Inflammatory macrophage treated with lipopolysaccharide for 1 hour (primary cell): ENCODE data around the gene MAPK8IP3.

ENCODE experiments used
- DNase-seq, 2 donors: peaks; one replicate each; pipeline ENCODE4 v3.0.0-alpha.2; 2020 to 2022

MAPK8IP3 gene

DNA sequence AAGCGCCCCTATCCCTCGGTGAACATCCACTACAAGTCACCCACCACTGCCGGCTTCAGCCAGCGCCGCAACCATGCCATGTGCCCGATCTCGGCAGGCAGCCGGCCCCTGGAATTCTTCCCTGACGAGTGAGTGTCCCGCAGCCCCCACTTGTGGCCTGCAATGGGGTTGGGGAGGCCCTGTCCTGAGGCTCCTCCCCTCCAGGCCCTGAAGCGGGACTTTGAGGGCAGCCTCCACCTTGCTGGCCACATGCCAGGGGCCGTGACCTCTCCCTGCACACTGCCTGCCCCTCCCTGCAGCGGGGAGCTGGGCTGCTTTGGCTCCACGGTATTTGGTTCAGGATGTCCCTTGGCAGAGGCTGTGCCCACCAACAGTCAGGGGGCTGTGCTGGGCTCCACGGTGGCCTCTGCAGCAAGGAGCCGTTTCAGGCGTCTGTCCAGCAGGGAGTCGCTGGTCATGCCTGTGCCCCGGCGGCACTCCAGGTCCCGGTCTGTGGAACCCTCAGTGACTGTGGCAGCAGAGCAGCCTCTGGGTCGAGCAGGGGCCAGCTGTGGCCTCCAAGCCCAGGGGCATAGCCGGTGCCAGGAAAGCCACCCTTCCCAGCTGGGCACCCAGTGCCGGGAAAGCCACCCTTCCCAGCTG lies 57.0 kb downstream of the MAPK8IP3 start:
- no peak for DNase-seq

DNA sequence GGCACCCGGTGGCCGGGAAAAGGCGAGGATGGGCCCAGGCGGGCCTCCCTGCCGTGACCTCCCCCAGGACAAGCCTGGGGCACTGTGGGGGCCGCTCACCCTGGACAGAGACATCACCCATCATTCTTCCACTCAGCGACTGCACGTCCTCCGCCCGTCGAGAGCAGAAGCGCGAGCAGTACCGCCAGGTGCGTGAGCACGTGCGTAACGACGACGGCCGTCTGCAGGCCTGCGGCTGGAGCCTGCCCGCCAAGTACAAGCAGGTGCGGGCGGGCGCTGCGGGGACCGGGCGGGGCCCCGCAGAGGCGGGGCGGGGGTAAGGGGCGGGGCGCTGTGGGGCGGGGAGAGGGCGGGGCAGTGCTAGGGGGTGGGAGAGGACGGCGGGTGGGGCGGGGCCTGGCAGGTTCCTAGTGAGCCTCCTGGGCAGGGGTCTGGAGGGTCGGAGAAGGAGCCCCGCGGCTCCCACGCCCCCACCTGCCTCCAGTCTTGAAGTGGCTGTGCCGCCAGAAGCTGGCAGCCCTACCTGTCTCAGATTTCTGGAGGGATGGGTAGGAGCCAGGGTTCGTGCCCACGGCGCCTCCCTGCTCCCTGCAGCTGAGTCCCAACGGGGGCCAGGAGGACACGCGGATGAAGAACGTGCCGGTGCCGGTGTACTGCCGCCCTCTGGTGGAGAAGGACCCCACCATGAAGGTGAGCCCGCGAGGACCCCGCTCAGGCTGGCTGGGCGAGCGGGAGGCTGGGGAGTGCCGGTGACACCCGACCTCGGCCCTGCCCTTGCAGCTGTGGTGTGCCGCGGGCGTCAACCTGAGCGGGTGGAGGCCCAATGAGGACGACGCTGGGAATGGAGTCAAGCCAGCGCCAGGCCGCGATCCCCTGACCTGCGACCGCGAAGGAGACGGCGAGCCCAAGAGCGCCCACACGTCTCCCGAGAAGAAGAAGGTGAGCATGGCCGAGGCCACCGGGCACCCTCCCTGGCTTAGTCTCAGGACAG lies 57.8 kb downstream of the MAPK8IP3 start:
- DNase-seq: no peak

DNA sequence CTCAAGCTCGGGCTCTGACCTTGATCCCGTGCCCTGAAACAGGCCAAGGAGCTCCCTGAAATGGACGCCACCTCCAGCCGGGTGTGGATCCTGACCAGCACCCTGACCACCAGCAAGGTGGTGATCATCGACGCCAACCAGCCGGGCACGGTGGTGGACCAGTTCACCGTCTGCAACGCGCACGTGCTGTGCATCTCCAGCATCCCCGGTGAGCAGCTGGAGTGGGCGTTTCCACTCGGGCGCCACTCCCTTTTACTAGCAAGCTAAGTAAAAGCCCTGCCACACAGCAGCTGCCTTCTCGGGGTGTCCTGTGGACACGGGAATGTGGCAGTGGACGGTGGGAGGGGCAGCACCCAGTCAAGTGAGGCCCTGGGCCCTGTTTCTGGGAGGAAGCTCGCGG lies 59.0 kb downstream of the MAPK8IP3 start:
- no peak for DNase-seq

DNA sequence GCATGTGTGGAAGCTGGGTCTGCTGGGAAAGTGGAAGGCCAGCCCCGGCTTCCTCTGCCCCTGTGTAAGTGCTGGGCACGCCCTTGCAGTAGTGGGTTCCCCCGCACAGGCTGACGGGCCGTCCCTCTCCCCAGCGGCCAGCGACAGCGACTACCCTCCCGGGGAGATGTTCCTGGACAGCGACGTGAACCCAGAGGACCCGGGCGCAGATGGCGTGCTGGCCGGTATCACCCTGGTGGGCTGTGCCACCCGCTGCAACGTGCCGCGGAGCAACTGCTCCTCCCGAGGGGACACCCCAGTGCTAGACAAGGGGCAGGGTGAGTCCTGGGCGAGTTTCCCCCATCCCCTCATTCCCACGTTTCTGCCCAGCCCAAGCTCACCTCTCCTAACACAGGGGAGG lies 59.8 kb downstream of the MAPK8IP3 start:
- no peak for DNase-seq

DNA sequence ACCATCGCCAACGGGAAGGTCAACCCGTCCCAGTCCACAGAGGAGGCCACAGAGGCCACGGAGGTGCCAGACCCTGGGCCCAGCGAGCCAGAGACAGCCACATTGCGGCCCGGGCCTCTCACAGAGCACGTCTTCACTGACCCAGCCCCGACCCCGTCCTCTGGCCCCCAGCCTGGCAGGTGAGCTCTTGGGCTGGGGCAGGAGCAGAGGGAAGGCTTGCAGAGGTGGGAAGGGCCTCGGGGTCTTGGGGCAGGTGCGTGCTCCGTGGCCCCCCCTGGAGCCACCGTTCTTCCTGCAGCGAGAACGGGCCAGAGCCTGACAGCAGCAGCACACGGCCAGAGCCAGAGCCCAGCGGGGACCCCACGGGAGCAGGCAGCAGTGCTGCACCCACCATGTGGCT lies 60.2 kb downstream of the MAPK8IP3 start:
- no peak for DNase-seq

DNA sequence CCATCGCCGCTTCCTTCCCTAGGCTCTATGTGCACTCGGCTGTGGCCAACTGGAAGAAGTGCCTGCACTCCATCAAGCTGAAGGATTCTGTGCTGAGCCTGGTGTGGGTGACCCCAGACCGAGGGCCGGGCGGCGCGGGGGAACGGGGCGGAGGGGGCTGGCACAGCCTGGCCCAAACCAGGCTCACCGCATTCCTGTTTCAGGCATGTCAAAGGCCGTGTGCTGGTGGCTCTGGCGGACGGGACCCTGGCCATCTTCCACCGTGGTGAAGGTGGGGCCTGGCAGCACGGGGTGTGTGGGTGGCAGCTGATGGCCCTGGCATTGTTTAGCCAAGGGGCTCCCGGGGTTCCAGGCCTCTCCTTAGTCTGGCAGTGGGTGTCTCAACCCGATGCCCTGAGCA lies 60.7 kb downstream of the MAPK8IP3 start:
- no peak for DNase-seq

DNA sequence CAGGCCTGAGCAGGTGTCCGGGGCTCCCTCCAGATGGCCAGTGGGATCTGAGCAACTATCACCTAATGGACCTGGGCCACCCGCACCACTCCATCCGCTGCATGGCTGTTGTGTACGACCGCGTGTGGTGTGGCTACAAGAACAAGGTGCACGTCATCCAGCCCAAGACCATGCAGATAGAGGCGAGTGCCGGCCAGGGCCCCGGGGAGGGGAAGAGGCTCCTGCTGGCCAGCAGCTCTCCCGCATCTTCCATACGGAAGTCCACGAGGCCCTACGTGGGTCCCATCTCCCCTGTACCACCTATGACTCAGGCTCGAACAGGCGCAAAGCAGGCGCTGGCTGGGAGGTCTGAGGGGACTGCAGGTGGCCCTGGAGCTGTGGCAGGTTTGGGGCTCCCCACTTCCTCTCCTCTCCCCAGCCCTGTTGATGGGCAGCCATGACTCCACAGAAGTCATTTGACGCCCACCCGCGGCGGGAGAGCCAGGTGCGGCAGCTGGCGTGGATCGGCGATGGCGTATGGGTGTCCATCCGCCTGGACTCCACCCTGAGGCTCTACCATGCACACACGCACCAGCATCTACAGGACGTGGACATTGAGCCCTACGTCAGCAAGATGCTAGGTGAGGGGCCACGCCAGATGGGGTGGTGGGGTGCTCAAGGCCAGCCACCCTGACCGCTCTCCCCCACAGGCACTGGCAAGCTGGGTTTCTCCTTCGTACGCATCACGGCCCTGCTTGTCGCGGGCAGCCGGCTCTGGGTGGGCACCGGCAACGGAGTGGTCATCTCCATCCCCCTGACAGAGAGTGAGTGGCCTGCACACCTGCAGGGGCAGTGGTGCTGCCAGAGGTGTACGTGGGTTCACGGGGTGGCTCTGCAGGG lies 61.4 kb downstream of the MAPK8IP3 start:
- no peak for DNase-seq

DNA sequence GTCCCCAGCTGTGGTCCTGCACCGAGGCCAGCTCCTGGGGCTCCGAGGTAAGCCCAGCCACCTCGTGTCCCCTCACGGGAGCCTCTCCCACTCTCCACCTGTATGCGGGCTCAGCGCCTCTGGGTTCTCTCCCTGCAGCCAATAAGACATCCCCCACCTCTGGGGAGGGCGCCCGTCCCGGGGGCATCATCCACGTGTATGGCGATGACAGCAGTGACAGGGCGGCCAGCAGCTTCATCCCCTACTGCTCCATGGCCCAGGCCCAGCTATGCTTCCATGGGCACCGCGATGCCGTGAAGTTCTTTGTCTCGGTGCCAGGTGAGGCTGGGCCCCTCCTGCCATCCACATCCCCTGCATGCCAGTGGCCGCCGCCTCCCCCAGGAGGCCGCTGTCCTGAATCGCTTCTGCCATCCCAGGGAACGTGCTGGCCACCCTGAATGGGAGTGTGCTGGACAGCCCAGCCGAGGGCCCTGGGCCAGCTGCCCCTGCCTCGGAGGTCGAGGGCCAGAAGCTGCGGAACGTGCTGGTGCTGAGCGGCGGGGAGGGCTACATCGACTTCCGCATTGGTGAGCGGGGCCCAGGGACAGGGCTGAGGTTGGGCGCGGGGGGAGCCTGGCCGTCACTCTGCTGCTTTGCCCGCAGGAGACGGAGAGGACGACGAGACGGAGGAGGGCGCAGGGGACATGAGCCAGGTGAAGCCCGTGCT lies 62.2 kb downstream of the MAPK8IP3 start:
- no peak for DNase-seq

DNA sequence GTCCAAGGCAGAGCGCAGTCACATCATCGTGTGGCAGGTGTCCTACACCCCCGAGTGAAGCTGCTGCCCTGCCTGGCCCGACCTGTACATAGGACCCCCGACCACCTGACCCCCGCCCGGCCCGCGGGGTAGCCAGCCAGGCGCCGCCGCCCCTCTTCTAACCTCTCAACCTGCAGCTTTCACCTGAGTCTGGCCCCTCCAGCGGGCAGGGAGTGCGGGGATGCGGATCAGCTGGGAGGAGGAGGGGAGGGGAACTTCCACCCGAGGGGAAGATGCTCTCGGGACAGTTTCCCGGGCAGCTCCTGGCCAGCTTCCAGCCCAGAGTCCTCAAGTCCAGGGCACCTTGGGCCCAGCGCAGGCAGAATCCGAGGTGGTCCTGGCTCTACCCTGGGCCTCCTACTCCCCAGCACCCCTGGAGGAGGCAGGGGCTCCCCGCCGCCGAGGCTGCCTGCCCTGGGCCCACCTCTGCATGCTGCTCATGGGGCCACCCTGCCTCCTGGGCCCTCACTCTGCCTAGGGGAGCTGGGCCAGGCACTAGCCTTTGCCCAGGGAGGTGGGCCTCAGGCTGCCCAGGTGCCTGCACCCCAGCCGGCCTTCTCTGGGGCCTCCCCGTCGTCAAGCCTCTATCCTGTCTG lies 62.9 kb downstream of the MAPK8IP3 start:
- no peak for DNase-seq

DNA sequence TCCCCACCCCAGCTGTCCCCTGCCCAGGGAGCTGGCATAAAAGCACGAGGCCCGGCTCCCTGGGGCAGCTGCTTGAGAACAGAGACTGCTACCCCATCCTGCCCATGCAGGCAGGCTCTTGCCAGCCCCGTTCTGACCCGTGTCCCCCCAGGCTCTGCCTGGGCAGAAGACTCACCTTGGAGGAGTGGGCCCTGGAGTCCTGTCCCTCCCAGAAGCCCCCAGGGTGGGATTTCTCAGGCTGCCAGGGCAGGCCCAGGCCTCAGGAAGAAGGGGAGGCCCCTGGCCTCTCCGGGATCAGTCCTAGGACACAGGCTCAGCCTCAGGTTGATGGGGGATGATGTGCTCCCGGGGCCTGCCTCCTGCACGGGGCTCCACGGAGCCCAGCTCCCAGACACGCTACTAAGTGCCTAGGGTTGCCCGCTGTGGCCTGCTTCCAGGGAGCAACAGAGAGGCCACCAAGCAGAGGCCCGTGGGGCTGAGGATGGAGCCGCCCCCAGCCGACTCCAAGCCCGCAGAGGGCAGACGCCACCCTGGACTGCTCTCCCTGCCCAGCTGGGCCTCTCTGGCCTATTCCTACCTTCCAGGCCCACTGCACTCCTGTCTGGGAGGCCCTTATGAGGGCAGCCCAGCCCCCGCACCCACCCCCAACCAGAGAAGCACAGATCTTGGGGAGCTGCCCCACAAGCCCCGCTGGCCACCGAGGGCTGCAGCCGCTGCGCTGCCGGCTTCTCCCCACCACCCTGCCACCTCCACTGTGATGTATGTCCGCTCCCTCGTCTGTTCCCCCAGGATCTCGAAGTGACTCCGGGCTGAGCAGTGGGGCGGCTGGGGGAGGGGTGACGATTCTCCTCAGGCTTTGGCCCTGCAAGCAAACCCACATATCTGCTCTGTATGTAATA lies 63.7 kb downstream of the MAPK8IP3 start:
- no peak for DNase-seq

DNA sequence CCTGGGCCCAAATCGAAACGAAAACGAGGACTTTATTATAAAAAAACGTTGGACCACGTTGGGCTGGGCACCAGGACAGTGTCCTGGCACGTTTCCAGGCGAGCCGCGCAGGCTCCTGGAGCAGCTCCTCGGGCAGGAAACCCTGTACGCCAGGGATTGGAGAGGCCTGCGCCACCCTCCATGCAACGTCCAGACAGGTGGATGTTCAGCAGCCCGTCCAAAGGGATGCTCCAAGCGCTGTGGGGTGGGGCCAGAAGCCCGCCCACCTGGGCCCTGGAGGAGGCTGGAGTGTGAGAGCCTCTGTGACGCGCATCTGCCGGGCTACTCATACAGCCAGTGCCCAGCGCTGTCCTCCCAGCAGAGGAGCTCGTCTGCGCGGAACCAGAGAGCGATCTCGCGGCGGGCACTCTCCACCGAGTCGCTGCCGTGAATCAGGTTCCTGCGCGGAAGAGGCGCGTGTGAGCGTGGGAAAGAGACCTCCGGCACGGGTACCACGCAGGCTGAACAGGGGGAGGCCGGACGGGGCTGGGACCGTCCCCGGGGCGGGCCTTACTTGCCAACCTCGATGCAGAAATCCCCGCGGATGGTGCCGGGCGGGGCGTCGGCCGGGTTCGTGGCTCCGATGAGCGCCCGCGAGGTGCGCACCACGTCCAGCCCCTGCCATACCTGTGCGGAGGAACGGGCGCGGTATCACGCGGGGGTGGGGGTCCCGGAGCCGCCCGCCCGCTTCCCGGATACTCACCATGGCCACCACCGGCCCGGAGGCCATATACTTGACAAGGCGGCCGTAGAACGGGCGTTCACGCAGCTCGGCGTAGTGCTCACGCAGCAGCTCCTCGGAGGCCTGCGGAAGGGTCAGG lies 64.6 kb downstream of the MAPK8IP3 start:
- DNase-seq: peak; percentile 11 to 34

DNA sequence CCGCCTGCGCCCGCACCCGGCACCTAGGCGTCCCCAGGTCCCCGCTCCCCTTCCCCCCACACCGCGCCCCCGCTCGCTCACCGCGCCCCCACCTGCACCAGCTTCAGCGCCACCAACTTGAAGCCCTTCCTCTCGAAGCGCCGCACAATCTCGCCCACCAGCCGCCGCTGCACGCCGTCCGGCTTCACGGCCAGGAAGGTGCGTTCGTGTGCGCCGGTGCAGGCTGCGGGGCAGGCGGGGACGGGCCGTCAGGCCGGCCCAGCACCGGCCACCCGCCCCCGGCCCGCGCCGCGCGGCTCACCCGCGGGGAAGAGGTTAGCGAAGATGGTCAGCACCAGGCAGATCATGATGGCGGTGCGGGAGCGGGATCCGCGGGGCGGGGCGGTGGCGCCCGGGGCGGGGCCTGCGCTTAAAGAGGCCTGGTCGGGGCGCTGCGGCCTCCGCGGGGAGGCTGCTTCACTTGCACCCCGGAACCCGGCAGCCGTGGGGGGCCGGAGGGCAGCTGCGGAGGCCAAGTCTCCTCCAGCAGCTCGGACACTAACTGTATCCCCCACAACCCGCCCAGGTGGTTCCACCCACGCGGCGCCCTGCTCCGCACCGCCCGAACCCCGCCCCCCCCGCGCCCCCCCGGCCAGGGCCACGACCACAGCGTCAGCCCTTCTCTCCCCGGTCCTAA lies 65.3 kb downstream of the MAPK8IP3 start, which contains the start of gene NME3:
NME3 (minus strand) TSS at position 356 of the 676 bp plus-strand sequence; CDS start at position 347, 9 bp downstream.
- DNase-seq: peak; percentile 50 to 71

DNA sequence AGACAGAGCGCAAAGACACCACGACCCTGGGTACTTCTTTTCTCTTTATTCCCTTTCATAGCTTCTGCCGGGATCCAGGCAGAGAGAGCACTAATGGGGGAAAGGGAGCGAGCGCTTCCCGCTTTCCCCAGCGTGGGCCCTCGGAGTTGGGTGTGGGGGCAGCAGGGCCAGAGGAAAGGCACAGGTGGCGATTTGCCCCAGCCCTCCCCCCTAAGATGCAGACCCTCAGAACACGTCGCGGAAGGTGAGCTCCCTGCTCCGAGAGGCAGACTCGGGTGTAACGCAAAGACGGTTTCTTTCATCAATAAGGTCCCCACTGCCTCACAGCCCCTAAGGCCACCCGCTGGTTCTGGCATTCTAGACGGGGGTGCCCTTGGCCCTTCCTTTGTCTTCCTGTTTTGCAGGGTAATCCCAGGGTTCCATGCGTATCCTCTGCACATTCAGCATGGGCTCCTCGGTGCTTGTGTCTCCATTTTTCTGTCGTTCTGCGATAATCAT lies 65.9 kb downstream of the MAPK8IP3 start:
- DNase-seq: peak in 1 of 2 donors; percentile 17

DNA sequence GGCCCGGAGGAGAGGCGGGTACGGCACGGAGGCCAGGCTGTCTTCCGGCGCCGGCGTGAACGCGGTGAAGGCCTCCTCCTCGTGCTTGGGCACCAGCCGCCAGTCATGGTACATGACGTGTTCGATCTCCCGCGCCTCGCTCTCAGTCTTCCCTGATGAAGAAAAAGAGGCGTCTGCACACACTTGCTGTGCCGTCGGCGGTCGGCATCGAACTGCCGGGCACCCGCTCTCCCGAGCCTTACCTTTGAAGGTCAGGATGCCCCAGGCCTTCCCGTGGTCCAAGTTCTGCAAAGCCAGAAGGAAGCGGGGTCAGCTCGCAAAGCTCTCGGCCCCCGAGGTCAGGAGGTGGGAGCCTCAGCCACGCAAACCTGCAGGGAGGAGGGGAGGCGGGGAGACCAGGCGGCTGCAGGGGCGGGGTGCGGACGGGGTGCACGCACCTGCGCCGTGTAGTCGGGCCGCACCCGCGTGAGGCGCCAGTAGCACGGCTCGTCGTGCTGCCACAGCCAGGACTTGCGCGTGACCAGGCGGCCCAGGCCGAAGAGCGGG lies 66.4 kb downstream of the MAPK8IP3 start, which contains the start of gene EME2:
EME2 (plus strand) TSS at position 449 of the 546 bp plus-strand sequence. CDS start 418 bp downstream, outside the sequence.
- peak in 1 of 2 donors; percentile 10 for DNase-seq

DNA sequence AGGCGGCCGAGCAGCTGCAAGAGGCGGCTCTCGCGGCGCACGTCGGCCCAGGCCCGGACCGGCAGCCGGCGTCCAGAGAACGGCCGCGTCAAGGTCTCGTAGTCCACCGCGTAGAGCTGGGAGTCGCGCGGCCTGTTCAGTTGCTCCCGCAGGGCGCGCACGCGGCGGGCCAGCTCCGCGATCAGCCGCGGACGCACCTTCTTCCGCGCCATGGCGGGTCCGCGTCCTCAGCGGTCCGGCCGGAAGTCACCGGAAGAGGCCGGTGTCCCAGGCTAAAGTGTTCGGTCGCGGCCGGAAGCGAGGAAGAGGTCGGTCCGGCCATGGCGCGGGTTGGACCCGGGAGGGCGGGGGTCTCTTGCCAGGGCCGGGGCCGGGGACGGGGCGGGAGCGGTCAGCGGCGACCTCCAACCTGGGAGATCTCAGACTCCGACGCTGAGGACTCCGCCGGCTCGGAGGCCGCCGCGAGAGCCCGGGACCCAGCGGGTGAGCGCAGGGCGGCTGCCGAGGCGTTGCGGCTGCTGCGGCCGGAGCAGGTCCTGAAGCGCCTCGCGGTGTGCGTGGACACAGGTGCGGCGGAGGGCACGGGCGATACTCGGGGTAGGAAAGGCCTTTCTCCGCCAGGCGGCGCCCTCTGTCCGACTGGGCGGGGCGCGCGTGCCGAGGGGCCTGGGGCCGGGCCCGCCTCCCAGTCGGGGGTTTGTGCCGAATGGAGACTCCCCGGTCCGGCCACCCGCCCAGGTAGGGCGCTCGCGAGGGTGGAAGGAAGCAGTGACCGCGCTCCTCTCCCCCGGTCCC lies 67.1 kb downstream of the MAPK8IP3 start, which contains the start of gene MRPS34:
MRPS34 (minus strand) TSS at position 227 of the 795 bp plus-strand sequence; CDS start at position 212, 15 bp downstream.
- DNase-seq: peak; percentile 74 to 88

DNA sequence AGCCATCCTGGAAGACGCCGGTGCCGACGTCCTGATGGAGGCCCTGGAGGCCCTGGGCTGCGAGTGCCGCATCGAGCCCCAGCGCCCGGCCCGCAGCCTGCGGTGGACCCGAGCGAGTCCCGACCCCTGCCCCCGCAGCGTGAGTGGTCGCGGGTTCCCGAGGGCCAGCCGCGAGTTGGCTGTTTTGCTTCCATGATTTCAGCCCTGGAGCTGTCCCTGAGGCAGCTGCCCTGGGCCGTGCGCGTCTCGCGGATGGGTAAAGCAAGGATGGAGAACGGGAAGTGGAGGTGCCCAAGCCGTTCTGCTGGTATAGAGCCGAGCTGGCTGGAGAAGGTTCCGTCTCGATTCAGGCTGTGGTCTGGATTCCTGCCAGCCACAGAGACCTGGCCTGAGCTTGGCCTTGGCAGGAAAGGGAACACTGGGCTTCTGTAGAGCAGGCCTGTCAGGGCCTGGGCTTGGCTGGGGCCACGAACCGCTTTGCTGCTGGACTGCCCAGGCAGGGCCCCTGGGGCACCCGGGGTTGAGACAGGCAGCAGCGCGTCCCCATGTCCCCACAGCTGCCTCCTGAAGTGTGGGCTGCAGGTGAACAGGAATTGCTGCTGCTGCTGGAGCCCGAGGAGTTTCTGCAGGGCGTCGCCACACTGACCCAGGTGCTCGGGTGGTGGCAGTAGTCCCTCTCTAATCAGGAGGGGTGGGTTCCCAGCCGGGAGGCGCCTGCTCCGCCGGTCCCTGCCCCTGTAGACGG lies 67.9 kb downstream of the MAPK8IP3 start:
- DNase-seq: peak; percentile 8 to 36

DNA sequence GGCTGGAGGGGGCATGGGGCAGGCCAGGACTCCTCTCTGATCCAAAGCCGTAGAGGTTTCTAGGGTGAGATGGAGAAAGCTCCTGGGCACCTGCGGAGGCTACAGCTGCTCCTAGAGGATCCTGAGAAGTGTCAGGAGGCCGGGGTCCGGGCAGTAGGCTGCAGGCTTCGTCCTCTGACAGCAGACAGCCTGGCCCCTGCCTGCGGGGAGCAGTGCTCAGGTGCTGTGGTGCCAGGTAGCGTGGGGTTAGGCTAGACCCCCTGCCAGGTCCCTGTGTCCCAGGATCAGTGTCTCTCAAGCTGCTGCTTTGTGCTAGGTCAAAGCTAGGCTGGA lies 68.4 kb downstream of the MAPK8IP3 start:
- no peak for DNase-seq
